HG02571 (cell line): ENCODE data around the gene CELF1.

Experiments used
- ATAC-seq: cut with Tn5 transposase; IDR thresholded peaks from one replicate; pipeline ENCODE4 v1.9.1; 2021; ENCODE audit warnings: mild to moderate bottlenecking, moderate library complexity; ENCODE audit not compliant: unreplicated experiment

Gene CELF1

GRCh38 chr11:47451436-47451835 is 101.5 kb downstream of the CELF1 start:
- ATAC-seq = no peak

- ATAC-seq = no peak
Measured at GRCh38 chr11:47449541-47449940, 103.4 kb downstream of the CELF1 start.

- no peak for ATAC-seq
Measured at GRCh38 chr11:47448566-47449427, 104.1 kb downstream of the CELF1 start, which contains the start of gene RAPSN. Gene RAPSN, minus strand, starts transcription at chr11:47449136. Its CDS starts 172 bp downstream, at chr11:47448964.

GRCh38 chr11:47447906-47448305 is 105.0 kb downstream of the CELF1 start:
- no peak for ATAC-seq

- ATAC-seq = no peak
Measured at GRCh38 chr11:47446833-47447232, 106.1 kb downstream of the CELF1 start.

GRCh38 chr11:47445840-47446239 is 107.1 kb downstream of the CELF1 start:
- ATAC-seq = no peak

GRCh38 chr11:47443817-47444216 is 109.1 kb downstream of the CELF1 start:
- no peak for ATAC-seq

- no peak for ATAC-seq
Measured at GRCh38 chr11:47443028-47443700, 109.8 kb downstream of the CELF1 start.

- ATAC-seq = no peak
Measured at GRCh38 chr11:47442514-47442913, 110.4 kb downstream of the CELF1 start.

GRCh38 chr11:47441421-47441820 is 111.5 kb downstream of the CELF1 start:
- no peak for ATAC-seq

GRCh38 chr11:47440054-47440476 is 112.9 kb downstream of the CELF1 start:
- ATAC-seq = no peak

GRCh38 chr11:47438721-47439120 is 114.2 kb downstream of the CELF1 start:
- no peak for ATAC-seq

GRCh38 chr11:47437746-47438418 is 115.0 kb downstream of the CELF1 start:
- no peak for ATAC-seq

GRCh38 chr11:47437218-47437745 is 115.7 kb downstream of the CELF1 start:
- ATAC-seq = no peak

- no peak for ATAC-seq
Measured at GRCh38 chr11:47436726-47437125, 116.2 kb downstream of the CELF1 start.

GRCh38 chr11:47435687-47436086 is 117.2 kb downstream of the CELF1 start:
- no peak for ATAC-seq

GRCh38 chr11:47434011-47434786 is 118.7 kb downstream of the CELF1 start:
- ATAC-seq = no peak

- no peak for ATAC-seq
Measured at GRCh38 chr11:47433157-47433556, 119.8 kb downstream of the CELF1 start.

- ATAC-seq = no peak
Measured at GRCh38 chr11:47431356-47432083, 121.4 kb downstream of the CELF1 start.

GRCh38 chr11:47430524-47430923 is 122.4 kb downstream of the CELF1 start:
- ATAC-seq = no peak
